GM19099 (cell line): Measurements from ENCODE around the gene PEDS1.

Experiments
- POLR2A ChIP-seq: IDR thresholded peaks from 3 replicates; pipeline ENCODE4 v1.6.1; 2011; ENCODE audit warnings: low read depth; ENCODE audit not compliant: insufficient read length; ENCODE audit errors: extremely low read depth

Gene PEDS1

GRCh38 chr20:50153500-50154377 lies at the start of gene PEDS1:
TSS of gene PEDS1 (minus strand) at chr20:50153723. CDS start at chr20:50153637, 86 bp downstream.
- TF ChIP-seq POLR2A = peak; percentile 88

GRCh38 chr20:50202677-50203076 lies 49.2 kb upstream of the PEDS1 start:
- no peak for TF ChIP-seq POLR2A

DNA sequence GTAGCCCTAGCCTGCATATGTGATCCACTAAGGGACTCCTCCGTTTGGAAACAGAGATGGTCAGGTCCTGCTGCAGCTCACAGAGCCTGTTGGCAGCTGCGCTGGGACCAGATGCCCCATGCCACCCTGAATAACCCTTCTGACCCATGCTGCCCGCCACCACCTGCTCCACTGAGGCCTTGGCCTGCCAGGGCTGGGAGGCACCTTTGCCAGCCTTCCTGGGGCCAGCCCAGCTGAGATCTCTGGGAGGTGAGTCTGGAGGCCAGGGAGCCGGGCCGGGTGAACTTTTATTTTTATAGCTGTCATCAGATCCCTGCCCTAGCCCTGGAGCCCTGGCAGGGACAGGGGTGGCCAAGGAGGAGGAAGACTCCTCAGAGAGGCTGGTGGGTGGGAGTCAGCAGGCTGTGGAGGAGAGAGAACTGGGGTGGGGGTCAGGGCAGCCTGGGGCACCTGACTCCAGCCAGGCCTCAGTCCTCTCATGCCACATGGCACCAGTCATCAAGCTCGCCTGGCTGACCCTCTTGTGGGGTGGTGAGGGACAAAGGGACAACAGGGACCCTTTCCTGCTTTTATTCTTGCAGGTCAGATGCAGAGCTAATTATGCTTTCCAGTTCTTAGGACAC lies 47.1 kb upstream of the PEDS1 start:
- no peak for TF ChIP-seq POLR2A

- TF ChIP-seq POLR2A = no peak
These were observed 46.2 kb upstream of the PEDS1 start for GRCh38 chr20:50199703-50200102.

DNA sequence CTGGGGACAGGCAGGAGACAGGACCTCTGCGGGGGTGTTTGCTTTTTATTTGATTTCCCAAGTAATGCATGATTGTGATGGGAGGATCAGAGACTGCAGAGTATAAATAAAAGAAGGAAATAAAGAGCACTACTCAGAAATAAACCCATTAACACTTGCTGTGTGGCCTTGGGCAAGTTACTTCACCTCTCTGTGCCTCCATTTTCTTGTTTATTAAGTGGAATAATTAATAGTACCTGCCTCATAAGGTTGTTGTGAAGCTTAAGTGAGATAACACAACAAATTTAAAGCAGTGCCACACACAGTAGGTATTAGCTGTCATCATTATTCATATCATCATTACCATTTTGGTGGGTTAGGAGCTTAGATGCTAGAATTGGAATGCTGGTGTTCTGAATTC lies 45.2 kb upstream of the PEDS1 start:
- TF ChIP-seq POLR2A = no peak

DNA sequence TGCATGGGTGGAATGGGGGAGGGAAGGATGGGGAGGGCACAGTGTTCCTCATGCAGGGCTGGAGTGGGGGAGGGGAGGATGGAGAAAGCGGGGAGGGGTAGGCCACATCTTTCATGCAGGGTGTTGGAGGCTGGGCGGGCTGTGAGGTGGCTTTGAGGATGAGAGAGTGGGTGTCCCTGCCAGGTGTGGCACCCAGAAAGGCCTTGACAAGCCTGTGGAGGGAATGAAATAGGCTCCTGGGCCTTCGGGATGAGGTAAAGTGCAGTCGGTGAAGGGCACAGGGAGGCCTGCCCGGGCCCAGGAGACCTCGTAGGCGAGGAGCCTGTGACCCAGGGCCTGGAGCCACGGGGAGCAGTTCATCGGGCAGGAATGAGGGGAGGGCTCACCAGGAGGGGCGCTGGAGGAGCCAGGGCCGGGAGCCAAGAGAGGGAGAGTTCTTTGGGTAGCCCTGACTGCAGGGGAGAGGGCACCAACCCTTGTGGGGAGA lies 44.7 kb upstream of the PEDS1 start:
- no peak for TF ChIP-seq POLR2A

GRCh38 chr20:50197463-50198179 lies 44.1 kb upstream of the PEDS1 start:
- no peak for TF ChIP-seq POLR2A

DNA sequence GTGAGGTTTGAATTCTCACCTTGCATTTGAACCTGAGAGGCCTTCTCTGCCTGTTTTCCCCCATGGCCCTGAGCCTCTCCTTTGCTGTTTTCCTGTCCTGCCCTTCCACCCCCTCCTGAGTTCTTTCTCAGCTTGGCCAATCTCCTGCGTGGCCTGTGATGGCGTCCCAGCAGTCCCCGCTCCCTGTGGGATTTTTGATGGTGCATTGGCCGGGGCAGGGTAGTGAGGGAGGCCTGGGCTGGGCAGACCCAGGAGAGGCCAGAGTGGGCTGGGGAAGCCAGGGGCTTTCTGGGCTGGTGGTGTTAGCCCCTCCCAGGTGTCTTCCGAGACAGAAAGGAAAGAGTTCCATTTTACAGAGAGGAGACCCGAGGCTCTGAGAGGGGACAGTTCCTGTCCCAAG lies 43.4 kb upstream of the PEDS1 start:
- TF ChIP-seq POLR2A = no peak

- no peak for TF ChIP-seq POLR2A
These were observed 42.7 kb upstream of the PEDS1 start for GRCh38 chr20:50196248-50196647.

GRCh38 chr20:50195524-50196120 lies 42.1 kb upstream of the PEDS1 start:
- TF ChIP-seq POLR2A = no peak

DNA sequence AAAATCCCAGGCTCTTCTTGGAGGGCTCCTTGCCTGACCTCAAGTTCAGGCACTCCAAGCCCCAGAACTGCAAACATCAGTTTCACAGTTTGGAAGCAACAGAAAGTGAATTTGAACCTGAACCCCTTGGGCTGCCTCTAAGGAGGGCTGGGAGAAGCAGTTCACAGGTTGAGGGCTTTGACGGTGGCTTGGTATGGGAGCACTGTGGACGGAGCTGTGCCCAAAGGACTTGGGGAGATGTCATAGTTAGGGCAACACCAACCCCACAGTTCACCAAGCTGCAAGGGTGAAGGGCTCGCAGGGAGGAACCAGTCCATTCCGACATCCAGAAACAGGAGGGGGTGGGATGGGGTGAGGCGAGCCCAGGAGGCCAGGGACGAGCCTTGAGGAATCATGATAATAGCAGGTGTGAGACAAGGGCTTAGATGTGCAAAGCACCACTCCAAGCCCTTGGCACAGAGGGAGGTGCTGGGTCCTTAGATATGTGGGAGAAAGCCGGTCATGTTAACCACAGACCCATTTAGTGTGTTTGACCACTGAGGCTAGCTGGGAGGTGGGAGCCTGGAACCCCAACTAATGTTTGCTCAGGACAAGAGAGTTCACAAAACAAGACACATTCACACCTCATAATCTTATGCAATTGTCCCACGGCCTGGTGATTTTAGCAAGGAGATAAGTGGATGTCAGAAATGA lies 41.5 kb upstream of the PEDS1 start:
- no peak for TF ChIP-seq POLR2A

- TF ChIP-seq POLR2A = no peak
These were observed 40.9 kb upstream of the PEDS1 start for GRCh38 chr20:50194422-50194830.

GRCh38 chr20:50193836-50194421 lies 40.4 kb upstream of the PEDS1 start:
- no peak for TF ChIP-seq POLR2A

- no peak for TF ChIP-seq POLR2A
These were observed 39.8 kb upstream of the PEDS1 start for GRCh38 chr20:50193199-50193835.
